ENCODE data around the gene DPP3.

The DPP3 gene

GRCh38 chr11:66464916-66465315 lies 15.3 kb upstream of the DPP3 start:
- DNase-seq = no peak

GRCh38 chr11:66465373-66466224 lies 14.6 kb upstream of the DPP3 start:
- DNase-seq = peak in 1 of 14 donors; percentile 34

- DNase-seq = peak; percentile 34 to 92 (median 82)
Observed at GRCh38 chr11:66466225-66467033, 13.8 kb upstream of the DPP3 start, which contains the start of gene PELI3. TSS of gene PELI3 (plus strand) at chr11:66466905. CDS start at chr11:66468129, 1,224 bp downstream.

GRCh38 chr11:66467034-66467659 lies 13.1 kb upstream of the DPP3 start:
- DNase-seq = peak in 1 of 14 donors; percentile 62

GRCh38 chr11:66467756-66468155 lies 12.5 kb upstream of the DPP3 start:
- peak in 2 of 14 donors; percentile 4 to 12 for DNase-seq

GRCh38 chr11:66468691-66469090 lies 11.5 kb upstream of the DPP3 start:
- DNase-seq = no peak

- no peak for DNase-seq
Observed at GRCh38 chr11:66469441-66469840, 10.8 kb upstream of the DPP3 start.

GRCh38 chr11:66470015-66470414 lies 10.2 kb upstream of the DPP3 start:
- no peak for DNase-seq

GRCh38 chr11:66471142-66471541 lies 9.1 kb upstream of the DPP3 start:
- no peak for DNase-seq

- no peak for DNase-seq
Observed at GRCh38 chr11:66472054-66472453, 8.2 kb upstream of the DPP3 start.

GRCh38 chr11:66473167-66473566 lies 7.1 kb upstream of the DPP3 start:
- DNase-seq = no peak

- no peak for DNase-seq
Observed at GRCh38 chr11:66473608-66474515, 6.4 kb upstream of the DPP3 start.

GRCh38 chr11:66475349-66476172 lies 4.7 kb upstream of the DPP3 start:
- no peak for DNase-seq

- no peak for DNase-seq
Observed at GRCh38 chr11:66476173-66476840, 3.9 kb upstream of the DPP3 start.

- peak in 1 of 14 donors; percentile 17 for DNase-seq
Observed at GRCh38 chr11:66476841-66477251, 3.4 kb upstream of the DPP3 start.

GRCh38 chr11:66477263-66478201 lies 2.7 kb upstream of the DPP3 start:
- DNase-seq = no peak

- no peak for DNase-seq
Observed at GRCh38 chr11:66478729-66479393, 1.4 kb upstream of the DPP3 start.

GRCh38 chr11:66479394-66480116 lies 679 bp upstream of the DPP3 start:
- DNase-seq = peak in 4 of 14 donors; percentile 44 to 82 (median 51)

Data from C1 segment of cervical spinal cord (tissue), 14 donors.